HG03066 (cell line): ENCODE data around the gene SLAMF6.

Source experiments
- ATAC-seq: cut with Tn5 transposase; IDR thresholded peaks from one replicate; pipeline ENCODE4 v1.9.1; 2021; ENCODE audit warnings: low read depth; ENCODE audit not compliant: unreplicated experiment

Gene SLAMF6

DNA sequence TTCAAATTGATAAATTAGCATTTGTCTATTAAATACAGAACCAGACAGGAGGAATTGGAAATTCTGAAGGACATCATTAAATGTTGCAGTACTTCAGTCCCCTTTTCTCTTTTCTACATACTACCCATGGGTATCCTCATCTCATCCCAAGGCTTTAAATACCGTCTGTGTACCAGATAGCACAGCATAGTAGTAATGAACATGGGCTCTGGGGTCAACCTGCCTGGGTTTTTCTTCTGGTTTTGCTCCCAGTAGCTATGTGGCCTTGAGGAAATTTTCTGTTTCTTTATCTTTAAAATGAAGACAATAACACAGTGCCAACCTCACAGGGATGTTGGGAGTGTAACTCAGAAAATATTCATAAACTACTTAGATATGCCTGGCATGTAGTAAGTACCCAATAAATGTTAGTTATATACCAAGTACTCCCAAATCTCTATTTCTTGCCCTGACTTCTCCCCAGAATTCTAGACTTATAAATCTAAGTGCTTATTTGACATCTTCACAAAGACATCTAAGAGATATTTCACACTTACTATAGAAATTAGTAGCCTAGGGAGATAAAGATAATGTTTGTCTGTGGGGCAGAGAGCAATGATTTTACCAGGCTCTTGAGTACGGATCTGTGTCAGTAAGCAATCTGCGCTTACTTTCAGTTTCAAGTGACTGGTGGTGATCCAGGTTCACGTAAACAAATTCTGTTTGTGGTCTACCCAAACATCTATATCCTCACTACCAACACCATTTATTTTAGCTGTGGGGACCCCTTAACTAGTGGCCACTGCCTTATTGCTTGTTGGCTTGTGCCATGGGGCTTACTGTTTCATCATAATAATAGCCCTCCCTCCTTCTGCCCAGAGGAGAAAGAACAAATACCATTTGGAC lies 85.4 kb downstream of the SLAMF6 start:
- ATAC-seq = peak; percentile 79

DNA sequence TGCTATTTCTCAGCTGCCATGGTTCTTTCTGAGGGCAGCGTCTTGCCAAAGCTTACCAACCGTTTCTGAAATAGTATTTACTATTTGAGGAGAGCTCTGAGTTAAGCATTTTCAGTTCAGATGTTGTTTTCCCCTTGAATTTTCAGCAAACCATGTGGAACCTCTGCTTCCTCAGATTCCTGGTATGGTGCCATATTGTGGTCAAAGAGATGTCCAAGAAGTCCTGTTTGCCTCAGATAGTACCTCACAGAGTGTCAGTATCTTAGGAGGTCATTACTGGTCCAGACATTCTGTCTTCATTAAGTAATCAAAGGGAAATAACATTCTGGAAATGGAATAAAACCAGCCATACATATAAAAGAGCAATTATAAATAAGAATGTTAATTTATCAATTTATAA lies 86.1 kb downstream of the SLAMF6 start:
- ATAC-seq = no peak
